Hepatic stellate cell (primary cell): ENCODE results near the gene SOWAHC.
"Not testable (repeated sequence)": the region's sequence is repeated elsewhere in the genome, so short reads cannot be mapped to it uniquely, and the experiment has no call there.

Experiments
- DNase-seq: peaks from one replicate; pipeline ENCODE4 v3.0.0; 2011; ENCODE audit warnings: low spot score

The SOWAHC gene

GRCh38 chr2:109615637-109616144 lies 1.5 kb downstream of the SOWAHC start:
- no peak for DNase-seq

- DNase-seq, result no peak
Measured at GRCh38 chr2:109616184-109616583, 2.0 kb downstream of the SOWAHC start.

GRCh38 chr2:109619032-109619615 lies 5.0 kb downstream of the SOWAHC start:
- DNase-seq, result no peak

GRCh38 chr2:109623297-109623696 lies 9.1 kb downstream of the SOWAHC start:
- no peak for DNase-seq

GRCh38 chr2:109623923-109624322 lies 9.8 kb downstream of the SOWAHC start:
- no peak for DNase-seq

GRCh38 chr2:109624339-109624738 lies 10.2 kb downstream of the SOWAHC start:
- no peak for DNase-seq

GRCh38 chr2:109628321-109628720 lies 14.2 kb downstream of the SOWAHC start:
- not testable (repeated sequence) for DNase-seq

- no peak for DNase-seq
Measured at GRCh38 chr2:109629867-109630266, 15.7 kb downstream of the SOWAHC start.

- DNase-seq, result no peak
Measured at GRCh38 chr2:109630441-109631430, 16.6 kb downstream of the SOWAHC start.

GRCh38 chr2:109631741-109632140 lies 17.6 kb downstream of the SOWAHC start:
- no peak for DNase-seq

GRCh38 chr2:109632158-109632789 lies 18.1 kb downstream of the SOWAHC start:
- no peak for DNase-seq

GRCh38 chr2:109633284-109633961 lies 19.3 kb downstream of the SOWAHC start:
- no peak for DNase-seq

GRCh38 chr2:109635426-109636304 lies 21.5 kb downstream of the SOWAHC start:
- no peak for DNase-seq

GRCh38 chr2:109636317-109636716 lies 22.2 kb downstream of the SOWAHC start:
- DNase-seq, result no peak

- no peak for DNase-seq
Measured at GRCh38 chr2:109637749-109638570, 23.8 kb downstream of the SOWAHC start.

- no peak for DNase-seq
Measured at GRCh38 chr2:109638795-109639194, 24.6 kb downstream of the SOWAHC start.

- not testable (repeated sequence) for DNase-seq
Measured at GRCh38 chr2:109640000-109640399, 25.8 kb downstream of the SOWAHC start.

- DNase-seq, result no peak
Measured at GRCh38 chr2:109644571-109645275, 30.6 kb downstream of the SOWAHC start.

- DNase-seq, result no peak
Measured at GRCh38 chr2:109645412-109646184, 31.4 kb downstream of the SOWAHC start.
